Chondrocyte (in vitro differentiated cells): ENCODE data around the gene SHB. TPM values are rescaled to one million over a fixed set of nuclear protein-coding genes. Genes with fewer than 3 reads are reported as not detected.

Experiments used
- DNase-seq: peaks from one replicate; pipeline ENCODE4 v3.0.0; 2021; ENCODE audit warnings: mixed read lengths, low spot score
- H3K27ac Mint-ChIP-seq: one replicate; pipeline ENCODE4 v1.8.0; 2021; ENCODE audit warnings: mild to moderate bottlenecking, moderate library complexity, mixed read lengths; ENCODE audit not compliant: unreplicated experiment
- H3K27me3 Mint-ChIP-seq: 2 replicates; pipeline ENCODE4 v1.8.0; 2021; ENCODE audit warnings: low read depth, mixed read lengths
- H3K36me3 Mint-ChIP-seq: 2 replicates; pipeline ENCODE4 v1.8.0; 2021; ENCODE audit warnings: low read depth, mixed read lengths
- H3K4me1 Mint-ChIP-seq: 2 replicates; pipeline ENCODE4 v1.8.0; 2021; ENCODE audit warnings: low read depth, mild to moderate bottlenecking, mixed read lengths
- H3K4me3 Mint-ChIP-seq: one replicate; pipeline ENCODE4 v1.8.0; 2021; ENCODE audit warnings: mild to moderate bottlenecking, moderate library complexity, mixed read lengths; ENCODE audit not compliant: unreplicated experiment
- H3K9me3 Mint-ChIP-seq: 2 replicates; pipeline ENCODE4 v1.8.0; 2021; ENCODE audit warnings: low read depth, mixed read lengths
- CTCF ChIP-seq: fragments of 200-600 bp; sonication (generic); IDR thresholded peaks from 2 replicates; pipeline ENCODE4 v1.5.0; 2021; ENCODE audit warnings: antibody characterized with exemption, mild to moderate bottlenecking, moderate library complexity
- total RNA-seq: library from RNA; stranded (reverse); gene quantifications from 3 replicates; pipeline ENCODE4 v1.2.1, GENCODE V29; 2021

The SHB gene
- total RNA-seq, 1 donor from 2014 or later, result 23.8 TPM

DNA sequence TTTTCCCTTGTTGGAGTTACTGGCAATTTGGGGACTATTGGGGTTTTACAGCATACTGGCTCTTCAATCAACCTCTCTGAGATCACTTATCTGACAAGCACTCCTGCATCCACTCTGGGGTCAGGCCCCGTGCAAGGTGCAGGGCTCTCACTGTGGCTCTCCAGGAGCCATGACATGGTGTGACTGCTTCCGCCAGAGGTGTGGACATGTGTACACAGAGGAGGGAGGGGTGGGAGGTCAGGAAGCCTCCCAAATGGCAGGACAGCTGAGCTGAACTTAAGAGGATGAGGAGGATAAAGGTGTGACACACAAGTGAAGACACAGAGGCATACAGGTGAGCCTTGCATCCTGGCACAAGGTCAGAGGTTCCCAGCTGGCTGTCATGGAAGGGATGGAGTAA is 24.3 kb downstream of the SHB start:
- H3K27ac Mint-ChIP-seq, result no peak overlapping the region
- no peak overlapping the region for H3K4me3 Mint-ChIP-seq
- no peaks in the 10 kb centered on the region for H3K9me3 Mint-ChIP-seq
- H3K27me3 Mint-ChIP-seq, result no peaks in the 10 kb centered on the region
- no peaks in the 10 kb centered on the region for H3K36me3 Mint-ChIP-seq
- H3K4me1 Mint-ChIP-seq, result peaks cover 46% of the 10 kb centered on the region
- peak; percentile 47 for DNase-seq
- TF ChIP-seq CTCF, result no peak

GRCh38 chr9:38043931-38044623 is 24.9 kb downstream of the SHB start:
- Mint-ChIP-seq H3K4me1 (peaks cover 53% of the 10 kb centered on the region), H3K36me3 (no peaks in the 10 kb centered on the region), H3K4me3 (no peak overlapping the region), H3K27ac (no peak overlapping the region), H3K27me3 (no peaks in the 10 kb centered on the region), H3K9me3 (no peaks in the 10 kb centered on the region)
- TF ChIP-seq CTCF, result no peak
- peak; percentile 49 for DNase-seq

- Mint-ChIP-seq H3K27ac (no peak overlapping the region), H3K36me3 (no peaks in the 10 kb centered on the region), H3K27me3 (no peaks in the 10 kb centered on the region), H3K9me3 (no peaks in the 10 kb centered on the region), H3K4me3 (no peak overlapping the region), H3K4me1 (peaks cover 54% of the 10 kb centered on the region)
- TF ChIP-seq CTCF, result no peak
- peak; percentile 38 for DNase-seq
Observed at GRCh38 chr9:38042626-38043357, 26.2 kb downstream of the SHB start.

DNA sequence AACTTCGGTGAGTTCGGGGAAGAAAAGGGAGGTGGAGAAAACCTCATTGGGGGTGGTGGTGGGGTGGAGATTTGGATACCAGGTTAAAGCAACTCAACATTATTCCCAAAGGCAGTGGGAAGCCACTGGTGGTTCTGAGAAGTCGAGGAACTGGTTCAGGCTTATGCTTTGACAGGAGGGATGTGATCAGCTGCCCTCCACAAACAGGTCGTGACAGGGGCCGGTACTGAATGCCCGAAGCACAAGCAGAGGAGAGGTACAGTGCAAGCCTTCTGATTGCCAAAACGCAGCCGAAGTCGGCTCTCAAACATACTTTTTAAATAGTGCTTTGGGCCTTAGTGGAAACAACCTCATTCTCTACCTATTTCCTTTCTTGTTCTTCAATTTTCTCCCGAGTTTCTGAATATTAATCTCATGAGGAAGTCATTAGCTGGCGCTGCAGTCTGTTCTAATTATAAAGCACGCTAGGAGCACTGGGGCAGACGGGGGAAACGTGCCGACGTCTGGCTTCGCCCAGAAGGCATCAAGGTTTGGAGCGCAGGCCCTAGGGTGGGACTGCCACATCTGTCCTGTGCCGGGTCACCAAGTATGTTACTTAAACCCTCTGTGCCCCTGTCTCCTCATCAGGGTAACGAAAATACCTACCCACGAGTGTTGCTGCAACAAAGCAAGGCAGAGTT is 27.3 kb downstream of the SHB start:
- Mint-ChIP-seq H3K27me3 (no peaks in the 10 kb centered on the region), H3K9me3 (no peaks in the 10 kb centered on the region), H3K4me3 (no peak overlapping the region), H3K36me3 (no peaks in the 10 kb centered on the region), H3K27ac (peak overlapping the region; percentile 32), H3K4me1 (peaks cover 54% of the 10 kb centered on the region)
- DNase-seq, result peak; percentile 59
- TF ChIP-seq CTCF, result no peak

DNA sequence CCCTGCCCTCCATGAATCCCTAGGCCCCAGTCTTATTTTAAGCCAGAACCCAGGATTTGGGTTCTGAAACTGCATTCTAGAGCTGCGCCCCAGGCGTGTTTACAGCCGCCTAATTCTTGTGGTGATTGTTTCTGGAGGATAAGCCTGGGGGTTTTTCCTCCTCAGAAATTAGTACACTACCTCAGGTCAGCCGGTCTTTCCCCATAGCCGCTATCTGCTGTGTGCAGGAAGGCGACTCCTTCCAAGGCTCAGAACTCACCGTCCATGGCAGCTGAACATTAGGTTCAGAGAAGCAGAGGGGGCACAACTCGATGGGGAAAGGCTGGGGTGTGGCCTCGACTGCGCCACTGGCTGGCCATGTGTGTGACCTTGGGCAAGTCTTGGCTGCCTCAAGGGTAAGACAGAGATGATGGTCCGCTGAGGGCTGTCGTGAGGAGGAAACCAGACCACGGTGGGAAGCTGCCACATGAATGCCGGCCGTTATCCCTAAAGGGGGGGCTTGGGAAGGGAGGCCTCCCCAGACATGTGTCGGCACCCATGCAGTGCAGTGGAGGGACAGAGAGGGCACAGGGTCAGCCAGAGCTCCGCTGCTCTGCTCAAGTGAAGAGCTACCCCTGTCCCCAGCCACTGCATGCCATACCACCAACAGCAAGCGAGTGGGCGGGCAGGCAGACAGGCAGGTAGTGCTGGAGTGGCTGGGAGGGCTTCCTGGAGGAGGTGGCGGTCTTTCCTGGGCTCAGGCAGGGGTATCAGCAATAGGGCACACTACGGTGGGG is 28.9 kb downstream of the SHB start:
- no peak for TF ChIP-seq CTCF
- Mint-ChIP-seq H3K4me3 (no peak overlapping the region), H3K9me3 (no peaks in the 10 kb centered on the region), H3K27ac (peak overlapping the region; percentile 22), H3K36me3 (no peaks in the 10 kb centered on the region), H3K27me3 (no peaks in the 10 kb centered on the region), H3K4me1 (peaks cover 58% of the 10 kb centered on the region)
- no peak for DNase-seq
